Lung (tissue), 12 donors: ENCODE measurements around the gene SPEM1. TPM values are rescaled to one million over a fixed set of nuclear protein-coding genes. Genes with fewer than 3 reads are reported as not detected.

ENCODE experiments used
- ATAC-seq: fragments of 200-7000 bp; cut with Tn5 transposase; one replicate; pipeline ENCODE4 v1.9.1; 2020; ENCODE audit warnings: moderate number of reproducible peaks; ENCODE audit not compliant: insufficient read depth, low FRiP score
- DNase-seq, 3 donors: peaks; one replicate each; pipeline ENCODE4 v3.0.0-alpha.2; 2013 to 2017
- H3K27ac ChIP-seq, 2 donors: one replicate each; pipeline ENCODE4 v1.5.1; 2013; ENCODE audit warnings: mild to moderate bottlenecking in 2 of 2, moderate library complexity in 2 of 2, control low read depth in 1 of 2, inconsistent platforms in 1 of 2, low read depth in 1 of 2, low read length in 1 of 2
- H3K27me3 ChIP-seq, 3 donors: one replicate each; pipeline ENCODE4 v1.5.1; 2013; ENCODE audit warnings: low read length in 2 of 3; ENCODE audit not compliant: control insufficient read depth in 3 of 3, insufficient read depth in 3 of 3
- H3K36me3 ChIP-seq, 4 donors: one replicate each; pipeline ENCODE4 v1.5.1; 2013; ENCODE audit warnings: low read length in 4 of 4, mild to moderate bottlenecking in 1 of 4, moderate library complexity in 1 of 4; ENCODE audit not compliant: control insufficient read depth in 4 of 4, insufficient read depth in 4 of 4
- H3K4me1 ChIP-seq, 5 donors: one replicate each; pipeline ENCODE4 v1.5.1; 2013; ENCODE audit warnings: low read length in 5 of 5, mild to moderate bottlenecking in 2 of 5, moderate library complexity in 1 of 5; ENCODE audit not compliant: control insufficient read depth in 5 of 5, insufficient read depth in 5 of 5
- H3K4me3 ChIP-seq: one replicate; pipeline ENCODE4 v1.5.1; 2013; ENCODE audit warnings: mild to moderate bottlenecking, control low read depth, moderate library complexity
- H3K9ac ChIP-seq, 2 donors: one replicate each; pipeline ENCODE4 v1.5.1; 2013; ENCODE audit warnings: low read length in 2 of 2, control low read depth in 1 of 2; ENCODE audit not compliant: insufficient read depth in 1 of 2
- H3K9me3 ChIP-seq, 4 donors: one replicate each; pipeline ENCODE4 v1.5.1; 2013; ENCODE audit warnings: low read length in 3 of 4, mild to moderate bottlenecking in 1 of 4, moderate library complexity in 1 of 4; ENCODE audit not compliant: control insufficient read depth in 4 of 4, insufficient read depth in 3 of 4
- WGBS, 2 donors: extraction: QIAGEN DNeasy Blood & Tissue Kit; methylation state at CpG; one replicate each; pipeline ENCODE4 v1.1.7; 2013; 5-methylcytosine and 5-hydroxymethylcytosine counted together
- polyA plus RNA-seq, 2 donors: library from polyadenylated mRNA; stranded (reverse); fragments of 200-250 nt; gene quantifications; one replicate each; pipeline ENCODE4 v1.2.1, GENCODE V29; 2013
- total RNA-seq, 2 donors: library from RNA; depleted of rRNA in 1 of 2; stranded (reverse); fragments of >200 nt in 1 of 2; gene quantifications; one replicate each; pipeline ENCODE4 v1.2.1, GENCODE V29; 2014 to 2021
- TF ChIP-seq, protein P1 (sequence below): IDR thresholded peaks from 2 replicates; pipeline ENCODE4 v1.5.1; 2012; ENCODE audit warnings: mild to moderate bottlenecking; ENCODE audit errors: control extremely low read depth, extremely low read depth
- donor health status: control.
- donor health status: control.
- donor health status: Bipolar disorder and iron deficiency.
- donor health status: healthy.
- donor health status: DM: yes; HTN: yes; CAD: no.

Gene SPEM1
- total and polyA plus RNA-seq, 4 donors: not detected

DNA sequence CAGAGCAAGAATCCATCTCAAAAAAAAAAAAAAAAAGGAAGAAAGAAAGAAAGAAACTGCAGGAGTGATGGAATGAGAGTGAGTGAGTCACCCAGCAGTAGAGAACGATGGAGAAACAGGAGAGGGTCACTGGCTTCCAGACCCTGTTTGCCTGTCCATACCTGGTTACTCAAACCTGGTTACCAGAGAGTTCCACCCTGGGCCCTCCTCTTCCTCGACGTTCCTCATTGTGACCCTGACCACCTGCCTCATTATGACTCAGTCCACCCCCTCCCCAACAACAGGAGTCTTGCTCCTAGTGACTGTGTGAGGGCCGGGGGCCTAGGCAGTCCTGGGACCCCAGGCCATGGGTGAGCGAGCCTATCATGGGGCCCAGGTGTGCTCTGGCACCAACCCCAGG lies 8.4 kb downstream of the SPEM1 start, which contains the start of gene SPEM3:
TSS of gene SPEM3 (plus strand) at position 301 of the 400 bp plus-strand sequence. CDS start at position 347, 46 bp downstream.
- no peaks in the 10 kb centered on the region for H3K27me3 ChIP-seq
- no peak for ATAC-seq
- H3K9me3 ChIP-seq: no peaks in the 10 kb centered on the region
- H3K27ac ChIP-seq: no peak within 1 kb of the TSS
- H3K9ac ChIP-seq: no peak within 1 kb of the TSS
- no peak within 1 kb of the TSS for H3K4me3 ChIP-seq
- TF ChIP-seq, protein P1, sequence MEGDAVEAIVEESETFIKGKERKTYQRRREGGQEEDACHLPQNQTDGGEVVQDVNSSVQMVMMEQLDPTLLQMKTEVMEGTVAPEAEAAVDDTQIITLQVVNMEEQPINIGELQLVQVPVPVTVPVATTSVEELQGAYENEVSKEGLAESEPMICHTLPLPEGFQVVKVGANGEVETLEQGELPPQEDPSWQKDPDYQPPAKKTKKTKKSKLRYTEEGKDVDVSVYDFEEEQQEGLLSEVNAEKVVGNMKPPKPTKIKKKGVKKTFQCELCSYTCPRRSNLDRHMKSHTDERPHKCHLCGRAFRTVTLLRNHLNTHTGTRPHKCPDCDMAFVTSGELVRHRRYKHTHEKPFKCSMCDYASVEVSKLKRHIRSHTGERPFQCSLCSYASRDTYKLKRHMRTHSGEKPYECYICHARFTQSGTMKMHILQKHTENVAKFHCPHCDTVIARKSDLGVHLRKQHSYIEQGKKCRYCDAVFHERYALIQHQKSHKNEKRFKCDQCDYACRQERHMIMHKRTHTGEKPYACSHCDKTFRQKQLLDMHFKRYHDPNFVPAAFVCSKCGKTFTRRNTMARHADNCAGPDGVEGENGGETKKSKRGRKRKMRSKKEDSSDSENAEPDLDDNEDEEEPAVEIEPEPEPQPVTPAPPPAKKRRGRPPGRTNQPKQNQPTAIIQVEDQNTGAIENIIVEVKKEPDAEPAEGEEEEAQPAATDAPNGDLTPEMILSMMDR: no peak
- 72 to 80% methylated on average over 5 of the region's 5 CpGs for WGBS, 2 donors
- H3K36me3 ChIP-seq: no peaks in the 10 kb centered on the region
- no peaks in the 10 kb centered on the region for H3K4me1 ChIP-seq
- no peak for DNase-seq

DNA sequence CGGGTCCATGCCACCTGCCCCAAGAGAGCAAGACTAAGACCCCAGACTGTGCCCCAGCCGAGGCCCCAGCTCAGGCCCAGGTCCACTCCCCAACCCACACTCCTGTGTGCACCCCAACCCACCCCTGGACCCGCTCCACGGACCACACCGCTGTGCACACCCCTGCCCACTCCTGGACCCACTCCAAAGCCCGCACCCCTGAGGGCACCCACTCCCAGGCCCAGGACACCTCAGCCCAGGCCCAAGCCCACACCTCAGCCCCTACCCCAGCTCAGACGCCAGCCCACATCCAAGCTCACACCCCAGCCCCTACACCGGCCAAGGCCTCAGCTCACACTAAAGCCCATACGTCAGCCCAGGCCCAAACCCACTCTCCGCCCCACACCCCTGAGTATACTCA lies 9.6 kb downstream of the SPEM1 start:
- ATAC-seq: no peak
- no peaks in the 10 kb centered on the region for H3K9me3 ChIP-seq

DNA sequence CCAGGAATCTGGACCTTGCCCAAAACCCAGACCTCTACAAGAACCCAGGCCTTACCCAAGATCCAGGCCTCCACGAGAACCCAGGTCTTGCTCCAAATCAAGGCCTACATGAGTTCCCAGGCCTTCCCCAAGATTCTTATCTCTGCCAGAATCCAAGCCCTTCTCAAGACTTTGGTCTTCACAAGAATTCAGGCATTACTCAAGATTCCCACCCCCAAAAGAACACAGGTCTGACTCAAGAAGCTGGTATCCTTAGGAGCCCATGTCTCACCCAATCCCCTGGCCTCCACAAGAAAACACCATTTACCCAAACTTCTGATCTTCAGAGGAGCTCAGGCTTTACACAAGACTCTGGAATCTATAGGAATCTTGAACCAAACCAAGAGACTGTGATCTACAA lies 11.1 kb downstream of the SPEM1 start:
- Histone ChIP-seq H3K9me3 (no peaks in the 10 kb centered on the region), H3K9ac (no peak overlapping the region), H3K4me3 (no peak overlapping the region), H3K36me3 (no peaks in the 10 kb centered on the region), H3K27ac (no peak overlapping the region), H3K4me1 (peaks cover 0 to 7% (median 0%) of the 10 kb centered on the region in 5 donors), H3K27me3 (peaks cover 0 to 25% (median 9%) of the 10 kb centered on the region in 3 donors)
- DNase-seq (no peak), ATAC-seq (no peak)
- TF ChIP-seq, protein P1: no peak
- WGBS, 2 donors: 91 to 95% methylated on average over 1 of the region's 1 CpG

More for the DNA sequence above, 9.6 kb downstream of the SPEM1 start:
- Histone ChIP-seq H3K27me3 (peaks cover 0 to 10% (median 0%) of the 10 kb centered on the region in 3 donors), H3K4me1 (no peaks in the 10 kb centered on the region), H3K27ac (no peak overlapping the region), H3K4me3 (no peak overlapping the region), H3K36me3 (no peaks in the 10 kb centered on the region), H3K9ac (no peak overlapping the region)
- TF ChIP-seq, protein P1: no peak
- no peak for DNase-seq
- WGBS, 2 donors: 91 to 96% methylated on average over 10 of the region's 10 CpGs

DNA sequence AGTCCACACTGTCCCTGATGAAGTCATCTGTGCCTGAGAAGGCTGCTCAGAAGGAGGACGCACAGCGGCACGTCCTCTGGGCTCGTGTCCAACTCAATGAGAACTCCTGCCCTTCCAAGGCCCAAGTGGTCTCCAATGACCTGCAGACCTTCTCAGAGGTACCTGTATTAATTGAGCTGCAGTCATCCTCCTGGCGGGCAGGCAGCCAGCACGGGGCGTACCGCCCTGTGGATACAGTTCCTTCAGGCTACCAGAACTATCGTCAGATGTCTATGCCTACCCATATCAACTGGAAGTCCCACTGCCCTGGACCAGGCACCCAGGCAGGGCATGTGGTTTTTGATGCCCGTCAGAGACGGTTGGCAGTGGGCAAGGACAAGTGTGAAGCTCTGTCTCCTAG lies 12.2 kb downstream of the SPEM1 start:
- no peak for DNase-seq
- no peak overlapping the region for H3K4me3 ChIP-seq
- peaks cover 0 to 31% (median 12%) of the 10 kb centered on the region in 3 donors for H3K27me3 ChIP-seq
- TF ChIP-seq, protein P1: no peak
- no peak overlapping the region for H3K9ac ChIP-seq
- no peak for ATAC-seq
- no peak overlapping the region for H3K27ac ChIP-seq
- H3K36me3 ChIP-seq: no peaks in the 10 kb centered on the region
- 94% methylated on average over 11 of the region's 11 CpGs for WGBS, 2 donors
- no peaks in the 10 kb centered on the region for H3K9me3 ChIP-seq
- H3K4me1 ChIP-seq: peaks cover 0 to 12% (median 4%) of the 10 kb centered on the region in 5 donors
